ENCODE data around the gene TEX38. TPM values are rescaled to one million over a fixed set of nuclear protein-coding genes. Genes with fewer than 3 reads are reported as not detected.

The TEX38 gene
- total and polyA plus RNA-seq, 10 of the 15 experiments (the other 5 are each of a cell fraction or from before 2014, with no cell fraction given), result 0.07 to 0.32 (median 0.15) TPM; not detected in 7

GRCh38 chr1:46689356-46689755 lies 17.7 kb downstream of the TEX38 start:
- intact Hi-C loops (cut with micrococcal nuclease; ENCODE audit: unreplicated experiment), result no loop called here
- no peak for TF ChIP-seq SREBF2 (IDR thresholded peaks at IDR 0.05; ENCODE audit: low read length)
- TF ChIP-seq, protein P1, sequence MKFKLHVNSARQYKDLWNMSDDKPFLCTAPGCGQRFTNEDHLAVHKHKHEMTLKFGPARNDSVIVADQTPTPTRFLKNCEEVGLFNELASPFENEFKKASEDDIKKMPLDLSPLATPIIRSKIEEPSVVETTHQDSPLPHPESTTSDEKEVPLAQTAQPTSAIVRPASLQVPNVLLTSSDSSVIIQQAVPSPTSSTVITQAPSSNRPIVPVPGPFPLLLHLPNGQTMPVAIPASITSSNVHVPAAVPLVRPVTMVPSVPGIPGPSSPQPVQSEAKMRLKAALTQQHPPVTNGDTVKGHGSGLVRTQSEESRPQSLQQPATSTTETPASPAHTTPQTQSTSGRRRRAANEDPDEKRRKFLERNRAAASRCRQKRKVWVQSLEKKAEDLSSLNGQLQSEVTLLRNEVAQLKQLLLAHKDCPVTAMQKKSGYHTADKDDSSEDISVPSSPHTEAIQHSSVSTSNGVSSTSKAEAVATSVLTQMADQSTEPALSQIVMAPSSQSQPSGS (IDR thresholded peaks at IDR 0.05; ENCODE audit: low read length), result no peak
- no peak for TF ChIP-seq NR2C1 (IDR thresholded peaks at IDR 0.05)
- no peak for TF ChIP-seq DPF2 (IDR thresholded peaks at IDR 0.05)
- TF ChIP-seq EZH2 (IDR thresholded peaks at IDR 0.05; ENCODE audit: borderline replicate concordance, control insufficient read depth, low read depth, low read length), result no peak
- H3K27ac ChIP-seq (ENCODE audit: control insufficient read depth, insufficient read depth), result no peak overlapping the region
- ChIA-PET CTCF (interaction anchor here (0.7 to 1.6 kb wide), 2 partner anchors 12 to 35 kb away, joined by 3 read pairs; no protein-coding TSS in a partner anchor), SMC1A (ENCODE audit: uncharacterized antibody, unreplicated experiment) (interaction anchor here (1.2 kb wide), 1 partner anchor 12 kb away, joined by 4 read pairs; no protein-coding TSS in a partner anchor), POLR2A (no interaction called here), RAD21 (ENCODE audit: unreplicated experiment) (no interaction called here)
- H4K20me1 ChIP-seq (ENCODE audit: control insufficient read depth, insufficient read depth), result no peaks in the 10 kb centered on the region
- peaks cover 12 to 27% of the 10 kb centered on the region in 2 experiments for H3K36me3 ChIP-seq (ENCODE audit: control insufficient read depth in 2 of 2, insufficient read depth in 2 of 2, low read length in 1 of 2)
- H3K4me1 ChIP-seq (ENCODE audit: control insufficient read depth, insufficient read depth, low read length), result no peaks in the 10 kb centered on the region
- no peaks in the 10 kb centered on the region for H3K27me3 ChIP-seq (replicated peaks in 1 of 2; ENCODE audit: control insufficient read depth in 2 of 2, insufficient read depth in 2 of 2, low read length in 1 of 2)
- in situ Hi-C loops (cut with MboI), result no loop called here
- no peak overlapping the region for H3K4me2 ChIP-seq (ENCODE audit: control insufficient read depth, insufficient read depth)
- no peak overlapping the region for H3K4me3 ChIP-seq
- FAIRE-seq (no peak), ATAC-seq (no peak), DNase-seq (ENCODE audit: low read depth, low spot score) (no peak)
- BruUV-seq (replicated peaks), result no TSS peak
- H2AFZ ChIP-seq (ENCODE audit: control insufficient read depth, low read depth, low read length), result no peak overlapping the region
- no peaks in the 10 kb centered on the region for H3K79me2 ChIP-seq (ENCODE audit: control insufficient read depth, insufficient read depth, low read length)
- 75% methylated on average over 2 of the region's 2 CpGs for WGBS (ENCODE audit: insufficient coverage, insufficient replicate concordance, low lambda C conversion rate, missing lambda C conversion rate)
- H3K9me3 ChIP-seq (replicated peaks; ENCODE audit: control insufficient read depth, insufficient read depth, low read length), result no peaks in the 10 kb centered on the region
- H3K9ac ChIP-seq (ENCODE audit: control insufficient read depth, insufficient read depth, low read length), result no peak overlapping the region

DNA sequence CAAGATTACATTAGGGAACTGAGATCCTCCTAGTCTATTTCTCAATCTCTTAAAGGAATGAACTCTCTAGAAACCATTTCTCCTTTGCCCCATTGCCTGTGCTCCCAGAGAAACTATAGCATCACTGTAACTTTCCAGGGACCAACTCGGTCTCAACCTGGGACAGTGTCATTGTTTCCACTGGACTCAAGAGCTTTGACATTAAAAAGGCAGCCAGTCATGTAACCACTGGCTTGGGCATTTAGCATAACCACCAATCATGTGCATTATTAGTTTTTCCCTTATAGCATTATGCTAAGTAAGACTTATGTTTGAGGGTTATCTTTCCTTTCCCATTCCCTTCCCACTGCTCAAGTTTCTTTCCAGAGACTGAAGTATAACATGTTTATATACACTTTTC lies 18.2 kb downstream of the TEX38 start:
- FAIRE-seq (no peak), DNase-seq (ENCODE audit: low read depth, low spot score) (no peak), ATAC-seq (no peak)
- TF ChIP-seq, protein P2, sequence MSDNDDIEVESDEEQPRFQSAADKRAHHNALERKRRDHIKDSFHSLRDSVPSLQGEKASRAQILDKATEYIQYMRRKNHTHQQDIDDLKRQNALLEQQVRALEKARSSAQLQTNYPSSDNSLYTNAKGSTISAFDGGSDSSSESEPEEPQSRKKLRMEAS (IDR thresholded peaks at IDR 0.05; ENCODE audit: low read depth, low read length), result no peak
- TF ChIP-seq NFIC (IDR thresholded peaks at IDR 0.05; ENCODE audit: low read depth, low read length) (no peak), MEF2B (IDR thresholded peaks at IDR 0.05; ENCODE audit: partially characterized antibody, poor library complexity, severe bottlenecking) (no peak)
- TF ChIP-seq, protein P3, sequence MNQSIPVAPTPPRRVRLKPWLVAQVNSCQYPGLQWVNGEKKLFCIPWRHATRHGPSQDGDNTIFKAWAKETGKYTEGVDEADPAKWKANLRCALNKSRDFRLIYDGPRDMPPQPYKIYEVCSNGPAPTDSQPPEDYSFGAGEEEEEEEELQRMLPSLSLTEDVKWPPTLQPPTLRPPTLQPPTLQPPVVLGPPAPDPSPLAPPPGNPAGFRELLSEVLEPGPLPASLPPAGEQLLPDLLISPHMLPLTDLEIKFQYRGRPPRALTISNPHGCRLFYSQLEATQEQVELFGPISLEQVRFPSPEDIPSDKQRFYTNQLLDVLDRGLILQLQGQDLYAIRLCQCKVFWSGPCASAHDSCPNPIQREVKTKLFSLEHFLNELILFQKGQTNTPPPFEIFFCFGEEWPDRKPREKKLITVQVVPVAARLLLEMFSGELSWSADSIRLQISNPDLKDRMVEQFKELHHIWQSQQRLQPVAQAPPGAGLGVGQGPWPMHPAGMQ (IDR thresholded peaks at IDR 0.05; ENCODE audit: borderline replicate concordance), result no peak
- BruUV-seq (replicated peaks), result no TSS peak
- POLR2A ChIA-PET, result no interaction called here
- CTCF ChIA-PET, result interaction anchor here (0.7 to 1.6 kb wide), 2 partner anchors 13 to 34 kb away, joined by 3 read pairs; no protein-coding TSS in a partner anchor
- Histone ChIP-seq H3K27me3 (replicated peaks in 1 of 2; ENCODE audit: control insufficient read depth in 2 of 2, insufficient read depth in 2 of 2, low read length in 1 of 2) (no peaks in the 10 kb centered on the region), H3K4me1 (ENCODE audit: control insufficient read depth, insufficient read depth, low read length) (no peaks in the 10 kb centered on the region), H3K4me2 (ENCODE audit: control insufficient read depth, insufficient read depth) (no peak overlapping the region), H3K4me3 (no peak overlapping the region), H3K79me2 (ENCODE audit: control insufficient read depth, insufficient read depth, low read length) (no peaks in the 10 kb centered on the region), H3K9ac (ENCODE audit: control insufficient read depth, insufficient read depth, low read length) (no peak overlapping the region), H3K27ac (ENCODE audit: control insufficient read depth, insufficient read depth) (no peak overlapping the region), H2AFZ (ENCODE audit: control insufficient read depth, low read depth, low read length) (no peak overlapping the region), H3K36me3 (ENCODE audit: control insufficient read depth in 2 of 2, insufficient read depth in 2 of 2, low read length in 1 of 2) (peaks cover 12 to 24% of the 10 kb centered on the region in 2 experiments), H3K9me3 (replicated peaks; ENCODE audit: control insufficient read depth, insufficient read depth, low read length) (no peaks in the 10 kb centered on the region), H4K20me1 (ENCODE audit: control insufficient read depth, insufficient read depth) (no peaks in the 10 kb centered on the region)
- 42% methylated on average over 1 of the region's 1 CpG for WGBS (ENCODE audit: insufficient coverage, insufficient replicate concordance, low lambda C conversion rate, missing lambda C conversion rate)
- in situ Hi-C loops (cut with MboI) (no loop called here), intact Hi-C loops (cut with micrococcal nuclease; ENCODE audit: unreplicated experiment) (no loop called here)
- SMC1A ChIA-PET (ENCODE audit: uncharacterized antibody, unreplicated experiment), result interaction anchor here (1.1 kb wide), 1 partner anchor 11 kb away, joined by 3 read pairs; no protein-coding TSS in a partner anchor
- RAD21 ChIA-PET (ENCODE audit: unreplicated experiment), result no interaction called here

Data from GM12878 (cell line).